Bronchial epithelial cell (primary cell): Measurements from ENCODE around the gene CCDC150. TPM values are rescaled to one million over a fixed set of nuclear protein-coding genes. Genes with fewer than 3 reads are reported as not detected.

Source experiments
- DNase-seq: peaks from one replicate; pipeline ENCODE4 v3.0.0-alpha.2; 2010; ENCODE audit warnings: low read depth
- FAIRE-seq: peaks from 2 replicates; lab custom pipeline; 2011; peaks lifted over from hg19 to GRCh38; lab: Jason Lieb, UNC
- H3K27me3 ChIP-seq: 2 replicates; pipeline ENCODE4 v1.5.1; 2011; ENCODE audit warnings: low read length; ENCODE audit not compliant: control insufficient read depth, insufficient read depth
- H3K36me3 ChIP-seq: 2 replicates; pipeline ENCODE4 v1.5.1; 2011; ENCODE audit warnings: low read length; ENCODE audit not compliant: control insufficient read depth, insufficient read depth
- H3K4me3 ChIP-seq: 2 replicates; pipeline ENCODE4 v1.5.1; 2011; ENCODE audit warnings: mild to moderate bottlenecking, low read depth, low read length, control low read depth
- total RNA-seq: library from RNA; depleted of rRNA; stranded (reverse); fragments of >200 nt; gene quantifications from 2 replicates; pipeline ENCODE4 v1.2.1, GENCODE V29; 2014
- TF ChIP-seq, protein P1 (sequence below): IDR thresholded peaks from 2 replicates; pipeline ENCODE4 v1.5.1; 2011; ENCODE audit warnings: mild to moderate bottlenecking, moderate library complexity, low read length, control low read depth, inconsistent platforms; ENCODE audit not compliant: insufficient read depth, severe bottlenecking

The CCDC150 gene
- total RNA-seq, 1 donor from 2014 or later, result 2.4 TPM

GRCh38 chr2:196750977-196751631 lies 111.6 kb downstream of the CCDC150 start:
- no peak overlapping the region for H3K4me3 ChIP-seq
- FAIRE-seq, result peak; percentile 40

GRCh38 chr2:196758474-196759377 lies 119.2 kb downstream of the CCDC150 start:
- H3K36me3 ChIP-seq, result no peaks in the 10 kb centered on the region
- FAIRE-seq (no peak), DNase-seq (peak; percentile 11)
- no peaks in the 10 kb centered on the region for H3K27me3 ChIP-seq
- TF ChIP-seq, protein P1, sequence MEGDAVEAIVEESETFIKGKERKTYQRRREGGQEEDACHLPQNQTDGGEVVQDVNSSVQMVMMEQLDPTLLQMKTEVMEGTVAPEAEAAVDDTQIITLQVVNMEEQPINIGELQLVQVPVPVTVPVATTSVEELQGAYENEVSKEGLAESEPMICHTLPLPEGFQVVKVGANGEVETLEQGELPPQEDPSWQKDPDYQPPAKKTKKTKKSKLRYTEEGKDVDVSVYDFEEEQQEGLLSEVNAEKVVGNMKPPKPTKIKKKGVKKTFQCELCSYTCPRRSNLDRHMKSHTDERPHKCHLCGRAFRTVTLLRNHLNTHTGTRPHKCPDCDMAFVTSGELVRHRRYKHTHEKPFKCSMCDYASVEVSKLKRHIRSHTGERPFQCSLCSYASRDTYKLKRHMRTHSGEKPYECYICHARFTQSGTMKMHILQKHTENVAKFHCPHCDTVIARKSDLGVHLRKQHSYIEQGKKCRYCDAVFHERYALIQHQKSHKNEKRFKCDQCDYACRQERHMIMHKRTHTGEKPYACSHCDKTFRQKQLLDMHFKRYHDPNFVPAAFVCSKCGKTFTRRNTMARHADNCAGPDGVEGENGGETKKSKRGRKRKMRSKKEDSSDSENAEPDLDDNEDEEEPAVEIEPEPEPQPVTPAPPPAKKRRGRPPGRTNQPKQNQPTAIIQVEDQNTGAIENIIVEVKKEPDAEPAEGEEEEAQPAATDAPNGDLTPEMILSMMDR, result no peak
- H3K4me3 ChIP-seq, result no peak overlapping the region

More at GRCh38 chr2:196750977-196751631, 111.6 kb downstream of the CCDC150 start:
- peak; percentile 62 for DNase-seq
- Histone ChIP-seq H3K36me3 (no peaks in the 10 kb centered on the region), H3K27me3 (no peaks in the 10 kb centered on the region)
- TF ChIP-seq, protein P1, result peak; percentile 80

GRCh38 chr2:196759378-196759706 lies 119.8 kb downstream of the CCDC150 start:
- Histone ChIP-seq H3K4me3 (no peak overlapping the region), H3K36me3 (no peaks in the 10 kb centered on the region), H3K27me3 (no peaks in the 10 kb centered on the region)
- FAIRE-seq (no peak), DNase-seq (no peak)
- TF ChIP-seq, protein P1, result no peak

DNA sequence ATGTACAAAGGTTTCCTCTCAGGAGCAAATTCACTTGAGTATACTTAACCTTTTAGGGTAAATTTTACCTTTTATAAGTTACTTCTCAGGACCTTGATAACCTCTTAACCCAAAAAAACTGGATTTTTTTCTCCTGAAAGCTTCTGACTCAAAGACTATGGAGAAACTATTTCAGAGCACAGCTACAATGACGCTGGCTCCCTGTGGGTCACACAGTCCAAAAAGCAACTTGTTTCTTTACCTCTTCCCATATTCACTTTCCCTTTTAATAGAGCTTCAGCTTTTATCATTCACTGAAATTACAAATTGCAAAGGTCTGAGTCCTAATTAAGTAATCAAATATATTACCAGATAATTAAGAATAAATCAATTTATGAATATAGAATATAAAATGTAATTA lies 127.6 kb downstream of the CCDC150 start:
- FAIRE-seq (no peak), DNase-seq (no peak)
- H3K27me3 ChIP-seq, result no peaks in the 10 kb centered on the region
- H3K36me3 ChIP-seq, result peaks cover 5% of the 10 kb centered on the region
- TF ChIP-seq, protein P1, result no peak
- H3K4me3 ChIP-seq, result no peak overlapping the region

Other genes with a start within 250 kb of the CCDC150 start
- 0.26 and 0.38 TPM in 2 replicates for gene HECW2, start 46.2 kb upstream of the CCDC150 start, total RNA-seq
- gene GTF3C3, start 160.0 kb downstream of the CCDC150 start, total RNA-seq, result 38.2 and 45.8 TPM in 2 replicates
- gene C2orf66, start 169.6 kb downstream of the CCDC150 start, total RNA-seq, result under 0.01 and 0.38 TPM in 2 replicates